ENCODE measurements around the gene FURIN.
"Not testable (repeated sequence)": the region's sequence is repeated elsewhere in the genome, so short reads cannot be mapped to it uniquely, and the experiment has no call there.

FURIN gene

DNA sequence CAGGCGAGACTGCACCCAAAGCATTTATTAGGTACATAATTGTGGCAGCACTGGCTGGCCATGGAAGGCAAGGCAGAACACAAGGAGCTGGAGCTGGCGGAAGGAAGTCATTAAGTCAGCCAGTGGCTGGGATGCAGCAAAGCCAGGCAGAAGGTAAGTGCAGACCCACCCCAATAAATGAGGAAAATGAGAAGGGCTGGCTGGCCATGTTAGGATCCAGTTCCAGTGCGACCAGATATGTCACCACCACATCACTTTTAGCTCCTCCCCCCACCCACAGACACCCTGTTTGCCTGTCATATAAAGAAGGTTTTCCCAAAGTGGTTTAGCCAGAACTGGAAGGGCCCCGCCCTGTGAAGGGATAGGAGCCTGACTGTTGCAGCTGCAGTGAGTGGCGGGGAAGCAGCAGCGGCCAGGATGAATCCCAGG lies at the start of gene FURIN:
Gene FURIN, plus strand, starts transcription at position 328 of the 429 bp plus-strand sequence. CDS start 7,153 bp downstream, outside the sequence.
- Histone ChIP-seq H3K4me3 (ENCODE audit: low read depth in 1 of 2, low read length in 2 of 2) (no peak within 1 kb of the TSS), H3K27me3 (ENCODE audit: control insufficient read depth in 1 of 2, insufficient read depth in 2 of 2, low read length in 2 of 2) (no peaks in the 10 kb centered on the region), H3K9me3 (ENCODE audit: low read length) (no peaks in the 10 kb centered on the region), H3K36me3 (ENCODE audit: insufficient read depth, low read length) (no peaks in the 10 kb centered on the region), H3K9ac (ENCODE audit: low read length) (no peak within 1 kb of the TSS), H3K27ac (ENCODE audit: low read depth, low read length) (no peak within 1 kb of the TSS), H3K4me1 (ENCODE audit: insufficient read depth, low read length) (peaks cover 29% of the 10 kb centered on the region)

DNA sequence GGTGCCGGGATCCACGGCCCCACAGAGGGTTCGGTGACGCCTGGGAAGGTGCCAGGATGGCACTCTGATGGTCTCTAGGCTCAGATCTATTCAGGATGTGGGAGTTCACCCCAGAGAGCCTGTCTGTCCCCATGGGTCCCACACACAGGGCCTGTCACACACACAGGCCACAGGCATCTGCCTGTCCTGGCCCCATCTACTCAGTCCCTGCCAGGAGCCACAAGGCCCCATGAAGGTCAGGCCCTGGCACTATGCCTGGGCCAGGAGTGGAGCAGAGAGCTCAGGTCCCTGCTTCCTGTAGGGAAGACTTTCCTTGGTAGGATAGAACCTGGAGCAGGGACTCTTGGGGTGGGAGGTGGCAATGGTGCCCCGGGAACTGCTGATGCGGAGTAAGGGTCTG lies 49.0 kb upstream of the FURIN start:
- Histone ChIP-seq H3K4me1 (ENCODE audit: insufficient read depth, low read length) (no peaks in the 10 kb centered on the region), H3K27ac (ENCODE audit: low read depth, low read length) (no peak overlapping the region), H3K9me3 (ENCODE audit: low read length) (no peaks in the 10 kb centered on the region), H3K27me3 (ENCODE audit: control insufficient read depth in 1 of 2, insufficient read depth in 2 of 2, low read length in 2 of 2) (no peaks in the 10 kb centered on the region), H3K36me3 (ENCODE audit: insufficient read depth, low read length) (no peaks in the 10 kb centered on the region), H3K4me3 (ENCODE audit: low read depth in 1 of 2, low read length in 2 of 2) (no peak overlapping the region), H3K9ac (ENCODE audit: low read length) (no peak overlapping the region)

DNA sequence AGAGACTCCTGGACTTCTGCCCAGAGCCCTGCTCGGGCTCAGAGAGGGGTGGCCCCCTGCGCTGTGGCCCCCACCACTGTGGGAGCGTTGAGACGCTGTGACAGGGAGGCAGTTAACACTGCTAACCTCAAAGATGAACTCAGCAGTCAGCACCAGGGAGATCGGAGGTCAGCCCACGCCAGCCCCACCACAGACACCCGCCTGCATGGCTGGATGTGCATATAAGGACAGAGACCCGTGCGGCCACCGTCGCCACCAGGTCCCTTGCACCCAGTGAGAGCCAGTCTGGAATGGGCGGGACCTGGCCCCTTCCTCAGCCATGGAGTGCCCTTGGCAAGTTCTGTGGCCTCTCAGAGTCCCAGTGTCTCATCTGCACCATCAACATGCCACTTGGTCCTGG lies 48.5 kb upstream of the FURIN start:
- no peak overlapping the region for H3K9ac ChIP-seq (ENCODE audit: low read length)
- H3K36me3 ChIP-seq (ENCODE audit: insufficient read depth, low read length) = no peaks in the 10 kb centered on the region
- H3K27ac ChIP-seq (ENCODE audit: low read depth, low read length) = no peak overlapping the region
- H3K4me1 ChIP-seq (ENCODE audit: insufficient read depth, low read length) = no peaks in the 10 kb centered on the region
- no peak overlapping the region for H3K4me3 ChIP-seq (ENCODE audit: low read depth in 1 of 2, low read length in 2 of 2)
- no peaks in the 10 kb centered on the region for H3K27me3 ChIP-seq (ENCODE audit: control insufficient read depth in 1 of 2, insufficient read depth in 2 of 2, low read length in 2 of 2)
- H3K9me3 ChIP-seq (ENCODE audit: low read length) = no peaks in the 10 kb centered on the region

DNA sequence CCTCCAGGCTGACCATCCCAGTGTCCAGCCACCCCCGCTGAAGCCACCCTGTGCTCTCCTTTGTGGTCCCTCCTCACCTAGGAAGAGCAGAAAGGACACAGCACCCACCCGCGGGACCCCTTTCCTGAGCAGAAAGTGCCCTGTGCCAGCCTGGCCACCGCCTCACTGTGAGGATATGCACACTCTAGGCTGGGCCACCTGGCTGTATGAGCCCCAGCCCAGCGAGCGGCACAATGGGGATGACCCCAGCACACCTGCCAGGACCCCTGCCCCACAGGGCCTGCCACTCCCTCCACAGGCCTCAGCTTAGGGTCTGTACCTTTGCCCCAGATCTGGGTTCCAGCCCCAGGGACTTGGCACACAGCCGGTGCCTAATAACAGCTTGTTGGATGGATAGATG lies 47.9 kb upstream of the FURIN start:
- Histone ChIP-seq H3K27ac (ENCODE audit: low read depth, low read length) (no peak overlapping the region), H3K4me1 (ENCODE audit: insufficient read depth, low read length) (no peaks in the 10 kb centered on the region), H3K9ac (ENCODE audit: low read length) (no peak overlapping the region), H3K9me3 (ENCODE audit: low read length) (no peaks in the 10 kb centered on the region), H3K36me3 (ENCODE audit: insufficient read depth, low read length) (no peaks in the 10 kb centered on the region), H3K4me3 (ENCODE audit: low read depth in 1 of 2, low read length in 2 of 2) (no peak overlapping the region), H3K27me3 (ENCODE audit: control insufficient read depth in 1 of 2, insufficient read depth in 2 of 2, low read length in 2 of 2) (no peaks in the 10 kb centered on the region)

- Histone ChIP-seq H3K4me1 (ENCODE audit: insufficient read depth, low read length) (no peaks in the 10 kb centered on the region), H3K27ac (ENCODE audit: low read depth, low read length) (no peak overlapping the region), H3K9ac (ENCODE audit: low read length) (no peak overlapping the region), H3K9me3 (ENCODE audit: low read length) (no peaks in the 10 kb centered on the region), H3K4me3 (ENCODE audit: low read depth in 1 of 2, low read length in 2 of 2) (no peak overlapping the region), H3K36me3 (ENCODE audit: insufficient read depth, low read length) (no peaks in the 10 kb centered on the region), H3K27me3 (ENCODE audit: control insufficient read depth in 1 of 2, insufficient read depth in 2 of 2, low read length in 2 of 2) (no peaks in the 10 kb centered on the region)
These were observed 46.0 kb upstream of the FURIN start for GRCh38 chr15:90822204-90822955.

GRCh38 chr15:90823455-90823974 lies 44.9 kb upstream of the FURIN start:
- Histone ChIP-seq H3K4me3 (ENCODE audit: low read depth in 1 of 2, low read length in 2 of 2) (no peak overlapping the region), H3K27me3 (ENCODE audit: control insufficient read depth in 1 of 2, insufficient read depth in 2 of 2, low read length in 2 of 2) (no peaks in the 10 kb centered on the region), H3K4me1 (ENCODE audit: insufficient read depth, low read length) (no peaks in the 10 kb centered on the region), H3K36me3 (ENCODE audit: insufficient read depth, low read length) (no peaks in the 10 kb centered on the region), H3K9ac (ENCODE audit: low read length) (no peak overlapping the region), H3K27ac (ENCODE audit: low read depth, low read length) (no peak overlapping the region), H3K9me3 (ENCODE audit: low read length) (no peaks in the 10 kb centered on the region)

GRCh38 chr15:90825115-90825899 lies 43.1 kb upstream of the FURIN start:
- not testable (repeated sequence) for H3K9ac ChIP-seq (ENCODE audit: low read length); H3K4me3 ChIP-seq (ENCODE audit: low read depth in 1 of 2, low read length in 2 of 2); H3K4me1 ChIP-seq (ENCODE audit: insufficient read depth, low read length); H3K27ac ChIP-seq (ENCODE audit: low read depth, low read length); H3K27me3 ChIP-seq (ENCODE audit: control insufficient read depth in 1 of 2, insufficient read depth in 2 of 2, low read length in 2 of 2); H3K36me3 ChIP-seq (ENCODE audit: insufficient read depth, low read length); H3K9me3 ChIP-seq (ENCODE audit: low read length)

- H3K27ac ChIP-seq (ENCODE audit: low read depth, low read length); H3K4me1 ChIP-seq (ENCODE audit: insufficient read depth, low read length); H3K9ac ChIP-seq (ENCODE audit: low read length): not testable (repeated sequence)
These were observed 42.0 kb upstream of the FURIN start for GRCh38 chr15:90826206-90826885.

DNA sequence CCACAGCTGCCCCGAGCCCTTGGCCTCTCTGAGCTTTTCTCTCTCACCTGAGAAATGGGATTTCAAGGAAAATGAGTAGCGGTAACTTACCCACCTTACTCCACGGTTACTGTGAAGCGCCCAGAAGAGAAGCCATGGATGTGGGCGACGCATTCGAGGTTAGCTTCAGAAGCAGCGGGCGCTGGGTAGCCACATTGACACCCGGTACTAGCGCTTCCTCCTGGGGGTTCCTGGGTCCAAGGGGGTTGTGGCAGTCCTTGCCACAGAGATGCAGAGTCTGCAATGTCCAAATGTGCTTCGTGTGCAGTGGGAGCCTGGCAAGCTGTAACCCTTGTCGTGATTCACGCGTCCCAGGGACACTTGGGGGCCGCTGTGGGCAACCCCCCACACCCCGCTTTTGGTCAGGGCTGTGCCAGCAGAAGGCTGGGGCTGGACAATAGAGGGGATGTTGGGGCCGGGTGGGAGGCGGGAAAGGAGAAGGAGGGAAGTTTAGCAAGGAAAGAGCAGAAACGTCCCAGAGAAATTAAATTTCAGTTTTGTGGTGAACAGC lies 41.4 kb upstream of the FURIN start:
- H3K4me1 ChIP-seq (ENCODE audit: insufficient read depth, low read length) = no peaks in the 10 kb centered on the region
- no peaks in the 10 kb centered on the region for H3K9me3 ChIP-seq (ENCODE audit: low read length)
- no peak overlapping the region for H3K9ac ChIP-seq (ENCODE audit: low read length)
- H3K27me3 ChIP-seq (ENCODE audit: control insufficient read depth in 1 of 2, insufficient read depth in 2 of 2, low read length in 2 of 2) = no peaks in the 10 kb centered on the region
- no peaks in the 10 kb centered on the region for H3K36me3 ChIP-seq (ENCODE audit: insufficient read depth, low read length)
- H3K4me3 ChIP-seq (ENCODE audit: low read depth in 1 of 2, low read length in 2 of 2) = no peak overlapping the region
- H3K27ac ChIP-seq (ENCODE audit: low read depth, low read length) = no peak overlapping the region

More at GRCh38 chr15:90826206-90826885, 42.0 kb upstream of the FURIN start:
- H3K36me3 ChIP-seq (ENCODE audit: insufficient read depth, low read length); H3K4me3 ChIP-seq (ENCODE audit: low read depth in 1 of 2, low read length in 2 of 2); H3K27me3 ChIP-seq (ENCODE audit: control insufficient read depth in 1 of 2, insufficient read depth in 2 of 2, low read length in 2 of 2); H3K9me3 ChIP-seq (ENCODE audit: low read length): not testable (repeated sequence)

DNA sequence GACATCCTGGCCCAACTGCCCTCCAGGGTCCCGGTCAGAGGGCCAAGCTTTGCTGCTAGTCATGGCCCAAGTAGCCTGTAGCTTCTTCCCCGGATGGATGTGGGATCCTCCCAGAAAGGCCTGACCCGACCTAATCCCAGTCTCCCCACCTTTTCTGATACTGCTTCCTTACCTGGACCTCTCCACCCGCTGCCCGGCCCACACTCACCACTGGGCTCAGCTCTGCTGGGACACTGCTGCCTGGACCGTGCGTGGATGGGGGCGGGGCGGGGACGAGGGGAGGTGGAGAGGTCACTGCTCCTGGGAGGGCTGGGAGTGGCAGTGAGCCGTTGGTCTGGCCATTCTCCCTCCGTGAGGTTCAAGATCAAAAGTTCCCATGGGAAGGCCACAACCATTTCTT lies 40.3 kb upstream of the FURIN start:
- Histone ChIP-seq H3K27me3 (ENCODE audit: control insufficient read depth in 1 of 2, insufficient read depth in 2 of 2, low read length in 2 of 2) (no peaks in the 10 kb centered on the region), H3K27ac (ENCODE audit: low read depth, low read length) (no peak overlapping the region), H3K9ac (ENCODE audit: low read length) (no peak overlapping the region), H3K9me3 (ENCODE audit: low read length) (no peaks in the 10 kb centered on the region), H3K36me3 (ENCODE audit: insufficient read depth, low read length) (no peaks in the 10 kb centered on the region), H3K4me1 (ENCODE audit: insufficient read depth, low read length) (no peaks in the 10 kb centered on the region), H3K4me3 (ENCODE audit: low read depth in 1 of 2, low read length in 2 of 2) (no peak overlapping the region)

DNA sequence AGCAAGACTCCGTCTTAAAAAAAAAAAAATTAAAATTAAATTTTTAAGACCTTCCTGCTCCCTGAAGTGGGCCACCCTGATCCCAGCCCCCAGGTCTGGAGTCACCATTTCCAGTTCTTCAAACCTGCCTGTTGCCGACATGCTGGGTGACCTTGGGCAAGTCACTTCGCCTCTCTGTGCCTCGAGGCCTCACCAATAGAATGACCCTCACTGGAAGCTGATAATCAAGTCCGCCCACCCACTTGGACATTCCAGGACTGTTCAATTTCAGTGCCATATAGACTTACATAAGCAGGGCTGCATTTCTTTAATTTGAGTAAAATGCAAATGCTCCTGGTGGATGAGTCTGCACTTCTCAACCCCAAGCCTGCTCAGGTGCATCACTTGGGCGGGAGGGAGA lies 39.3 kb upstream of the FURIN start:
- Histone ChIP-seq H3K36me3 (ENCODE audit: insufficient read depth, low read length) (no peaks in the 10 kb centered on the region), H3K9ac (ENCODE audit: low read length) (no peak overlapping the region), H3K4me1 (ENCODE audit: insufficient read depth, low read length) (no peaks in the 10 kb centered on the region), H3K27ac (ENCODE audit: low read depth, low read length) (no peak overlapping the region), H3K27me3 (ENCODE audit: control insufficient read depth in 1 of 2, insufficient read depth in 2 of 2, low read length in 2 of 2) (no peaks in the 10 kb centered on the region), H3K9me3 (ENCODE audit: low read length) (no peaks in the 10 kb centered on the region), H3K4me3 (ENCODE audit: low read depth in 1 of 2, low read length in 2 of 2) (no peak overlapping the region)

Measured in muscle layer of colon (tissue), 2 donors.